Adrenal gland (tissue), 5 donors: Measurements from ENCODE around the gene CMTM4.

Source experiments
- CTCF ChIP-seq, 6 experiments: fragments of 450-650 bp in 4 of 6; fragments of 200-600 bp in 2 of 6; sonication (generic) in 1 of 6; IDR thresholded peaks; 1 replicate in 5 of 6; 2 replicates in 1 of 6; pipeline versions ENCODE4 v1.5.1 to v1.8.0; 2016 to 2021; ENCODE audit warnings: antibody characterized with exemption in 6 of 6, mild to moderate bottlenecking in 2 of 6, moderate library complexity in 1 of 6
- POLR2A ChIP-seq, 2 donors: fragments of 450-650 bp; IDR thresholded peaks; one replicate each; pipeline ENCODE4 v1.6.1; 2017; ENCODE audit warnings: antibody characterized with exemption in 2 of 2, mild to moderate bottlenecking in 2 of 2, moderate library complexity in 1 of 2
- donor health status: DM: no; HTN: no; CAD: no.

DNA sequence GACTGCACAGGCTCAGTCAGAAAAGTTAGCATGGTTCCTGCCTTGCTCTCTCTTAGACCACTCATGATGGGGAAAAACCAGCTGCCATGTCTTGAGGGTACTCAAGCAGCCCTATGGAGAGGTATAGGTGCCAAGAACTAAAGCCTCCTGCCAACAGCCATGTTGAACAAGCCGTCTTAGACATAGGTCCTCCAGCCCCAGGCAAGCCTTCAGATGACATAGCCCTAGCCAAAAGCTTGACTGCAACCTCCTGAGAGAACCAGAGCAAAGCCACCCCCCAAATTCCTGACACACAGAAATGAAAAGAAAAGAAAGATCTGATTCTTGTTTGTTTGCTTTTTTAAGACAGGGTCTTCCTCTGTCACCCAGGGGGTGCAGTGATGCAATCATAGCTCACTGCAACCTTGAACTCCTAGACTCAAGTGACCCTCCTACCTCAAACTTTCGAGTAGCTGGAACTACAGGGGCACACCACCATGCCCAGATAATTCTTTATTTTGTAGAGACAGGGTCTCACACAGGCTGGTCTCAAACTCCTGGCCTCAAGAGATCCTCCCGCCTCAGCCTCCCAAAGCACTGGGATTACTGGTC is 55.7 kb downstream of the CMTM4 start:
- TF ChIP-seq CTCF (IDR thresholded peaks at IDR 0.05) (no peak), POLR2A (IDR thresholded peaks at IDR 0.05) (no peak)
